ENCODE results near the gene CSRNP2.

Gene CSRNP2

DNA sequence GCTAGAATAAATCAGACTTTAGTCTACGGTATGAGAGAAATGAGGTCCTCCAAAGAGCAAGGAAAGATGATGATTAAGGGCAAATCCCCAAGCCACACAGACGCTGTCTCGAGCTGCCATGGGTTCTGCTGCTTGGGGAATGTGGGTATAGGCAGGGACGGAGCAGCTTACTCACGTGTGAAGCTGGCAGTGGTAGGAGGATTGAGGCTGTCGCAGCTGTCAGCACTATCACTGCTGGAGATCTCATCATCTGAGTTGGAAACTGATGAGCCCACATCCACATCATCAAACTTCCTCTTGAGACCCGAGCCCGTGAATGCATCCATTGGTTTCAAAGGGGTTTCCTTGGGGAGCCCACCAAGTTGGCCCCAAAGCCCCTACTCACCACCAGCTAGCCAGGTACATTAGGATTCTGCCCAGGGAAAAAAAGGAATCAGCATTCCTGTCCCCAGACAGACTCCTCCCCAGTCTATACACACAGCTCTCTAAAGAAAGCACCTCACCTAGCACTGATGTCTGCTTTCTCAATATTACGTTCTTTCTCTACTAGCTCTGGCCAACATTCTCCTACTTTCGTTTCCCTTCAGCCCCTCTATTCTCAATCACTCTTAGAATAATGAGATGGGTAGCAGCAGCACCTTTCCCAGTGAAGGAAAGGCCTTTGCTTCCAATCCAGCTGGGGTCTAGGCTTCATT lies 7.0 kb downstream of the CSRNP2 start:
- no peak for DNase-seq

DNA sequence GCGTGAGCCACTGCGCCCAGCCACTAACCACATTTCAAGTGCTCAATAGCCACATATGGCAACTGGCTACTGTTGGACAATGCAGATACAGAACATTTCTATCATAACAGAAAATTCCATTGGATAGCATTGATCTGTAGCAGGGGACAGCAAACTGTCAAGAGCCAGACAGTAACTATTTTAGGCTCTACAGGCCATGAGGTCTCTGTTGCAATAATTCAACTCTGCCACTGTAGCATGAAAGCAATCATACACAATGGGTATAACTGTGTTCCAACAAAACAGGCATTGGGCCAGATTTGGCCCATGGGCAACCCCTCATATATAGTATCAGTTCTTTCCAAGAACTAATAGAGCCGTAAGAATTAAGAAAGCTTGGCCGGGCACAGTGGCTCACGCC lies 8.0 kb downstream of the CSRNP2 start:
- DNase-seq: no peak

DNA sequence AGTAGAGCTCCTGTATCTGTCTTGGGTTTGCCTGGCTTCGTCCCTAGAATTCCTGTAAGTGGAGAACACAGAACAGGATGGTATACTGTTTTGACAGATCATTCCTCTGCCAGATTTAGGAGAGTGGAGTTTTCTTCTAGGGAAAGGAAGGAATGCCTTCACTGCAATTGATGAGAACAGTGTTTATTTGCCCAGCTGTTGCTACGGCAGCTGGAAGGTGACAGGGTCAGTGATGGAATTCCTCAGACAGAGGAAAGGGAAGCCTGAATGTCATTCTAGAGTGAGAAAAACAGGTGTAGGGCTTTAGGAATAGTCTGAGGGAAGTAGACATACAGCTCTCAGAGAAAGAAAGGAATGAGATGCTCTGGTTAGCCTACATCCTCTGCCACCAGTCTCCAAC lies 11.7 kb downstream of the CSRNP2 start:
- DNase-seq: no peak

DNA sequence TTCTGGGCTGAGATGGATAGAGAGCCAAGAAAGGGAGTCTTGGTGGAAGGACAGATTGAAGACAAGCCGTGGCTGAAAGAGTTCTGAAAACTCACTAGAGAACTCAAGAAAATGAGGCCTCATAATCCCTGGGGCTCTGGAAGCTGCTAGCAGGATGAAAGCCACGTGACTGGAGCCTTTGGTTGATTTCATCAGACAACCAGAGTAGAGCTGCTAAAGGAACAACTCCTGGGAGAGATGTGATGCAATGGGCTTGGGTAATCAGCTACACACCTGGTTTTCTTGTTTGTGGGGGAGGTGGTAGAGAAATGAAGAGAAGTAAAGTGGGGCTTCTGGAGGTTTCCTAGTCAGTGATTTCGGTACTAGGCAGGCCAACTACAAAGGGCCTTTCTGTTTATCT lies 13.4 kb downstream of the CSRNP2 start:
- DNase-seq: peak; percentile 48

DNA sequence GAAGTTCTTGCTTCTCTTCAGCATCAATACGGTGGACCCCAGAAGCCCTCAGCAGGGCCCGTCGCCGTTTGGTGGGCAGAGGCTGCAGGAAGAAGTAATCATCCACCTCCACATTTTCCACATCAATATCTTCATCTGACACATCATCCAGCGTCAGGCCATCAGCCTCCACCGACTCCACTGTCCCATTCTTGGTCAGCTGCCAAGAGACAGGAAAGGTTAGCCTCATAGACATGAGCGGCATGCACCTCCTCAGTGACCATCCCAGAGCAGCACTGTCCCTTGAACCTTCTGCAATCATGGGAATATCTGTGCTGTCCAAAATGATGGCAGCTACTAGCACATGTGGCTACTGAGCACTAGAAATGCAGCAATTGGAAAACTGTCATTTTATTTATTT lies 15.6 kb downstream of the CSRNP2 start:
- DNase-seq: no peak

DNA sequence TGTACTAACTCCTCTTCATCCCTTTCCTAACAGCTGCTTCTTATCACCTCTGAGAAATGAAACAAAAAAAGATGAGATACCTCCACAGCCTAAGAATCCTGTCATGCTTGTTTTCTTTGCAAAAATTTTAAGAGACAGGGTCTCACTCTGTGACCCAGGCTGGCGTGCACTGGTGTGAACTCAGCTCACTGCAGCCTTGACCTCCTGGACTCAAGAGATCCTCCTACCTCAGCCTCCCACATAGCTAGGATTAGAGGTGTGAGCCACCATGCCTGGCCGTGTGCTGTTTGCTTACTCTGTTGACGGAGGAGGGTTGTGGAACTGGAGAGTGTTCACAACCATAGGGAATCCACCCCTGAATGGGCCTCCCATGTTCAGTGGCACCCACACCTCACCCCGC lies 16.2 kb downstream of the CSRNP2 start:
- no peak for DNase-seq

DNA sequence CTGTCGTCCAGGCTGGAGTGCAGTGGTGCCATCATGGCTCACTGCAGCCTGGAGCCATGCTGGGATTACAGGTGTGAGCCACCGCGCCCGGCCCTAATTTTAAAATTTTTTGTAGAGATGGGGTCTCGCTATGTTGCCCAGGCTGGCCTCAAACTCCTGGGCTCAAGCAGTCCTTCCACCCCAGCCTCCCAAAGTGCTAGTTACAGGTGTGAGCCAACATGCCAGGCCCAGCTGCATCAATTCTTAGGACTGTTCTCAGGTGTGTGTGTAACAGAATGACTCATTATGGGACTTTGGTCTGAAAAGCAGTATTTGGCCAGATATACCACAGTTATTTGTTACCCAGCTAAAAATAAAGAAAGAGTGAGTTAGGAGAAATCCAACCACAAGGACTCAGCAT lies 17.9 kb downstream of the CSRNP2 start:
- no peak for DNase-seq

DNA sequence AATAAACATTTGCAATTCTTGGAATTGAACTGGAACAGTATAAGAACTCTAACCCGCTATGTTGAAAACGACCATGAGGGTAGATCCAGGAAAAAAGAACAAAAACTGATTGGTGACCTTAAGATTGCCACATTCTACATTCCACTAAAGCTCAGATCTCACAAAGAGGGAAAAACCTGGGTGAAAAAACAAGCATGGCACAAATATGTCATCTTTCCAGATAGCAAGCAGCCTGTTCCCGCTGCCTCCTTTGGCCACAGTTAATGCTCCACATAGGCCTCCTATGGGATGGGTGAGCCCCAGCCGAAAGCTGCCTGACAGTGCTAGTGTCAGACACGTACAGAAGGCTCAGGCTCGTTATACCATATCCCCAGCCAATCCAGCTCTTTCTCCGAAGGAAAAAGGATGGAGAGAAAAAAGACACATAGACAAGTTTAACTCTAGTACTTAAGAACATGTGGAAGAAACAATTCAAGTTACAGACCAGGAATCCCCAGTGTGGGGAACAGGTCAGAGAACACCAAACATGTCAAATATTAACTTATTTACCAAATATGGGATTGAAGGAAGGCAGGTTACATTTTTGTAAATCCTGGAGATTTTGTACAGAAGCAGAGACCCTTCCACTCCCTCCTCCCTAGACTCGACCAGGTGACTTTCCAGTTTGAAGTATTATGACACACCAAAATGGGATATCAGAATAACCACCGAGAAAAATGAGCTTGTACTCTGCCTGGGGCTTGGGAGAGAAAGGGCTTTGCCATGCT lies 20.6 kb downstream of the CSRNP2 start:
- DNase-seq: no peak

DNA sequence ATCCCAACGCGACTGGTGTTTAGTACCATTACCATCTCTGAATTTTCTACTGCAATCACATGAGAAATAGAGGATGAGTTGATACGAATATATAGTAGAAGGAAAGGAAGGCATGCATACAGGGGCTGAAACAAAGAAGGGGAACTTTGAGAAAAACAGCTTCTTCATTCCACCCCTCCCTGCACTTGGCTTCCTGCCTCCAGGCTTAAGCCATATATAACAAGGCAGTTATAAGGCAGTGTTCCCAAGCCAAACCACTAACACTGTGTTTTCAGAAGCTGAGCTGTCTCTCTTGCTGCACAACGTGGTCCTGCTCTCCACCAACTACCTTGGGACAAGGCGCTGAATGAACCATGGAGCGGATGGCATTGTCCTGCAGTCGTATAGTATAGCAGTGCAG lies 24.3 kb downstream of the CSRNP2 start:
- no peak for DNase-seq

DNA sequence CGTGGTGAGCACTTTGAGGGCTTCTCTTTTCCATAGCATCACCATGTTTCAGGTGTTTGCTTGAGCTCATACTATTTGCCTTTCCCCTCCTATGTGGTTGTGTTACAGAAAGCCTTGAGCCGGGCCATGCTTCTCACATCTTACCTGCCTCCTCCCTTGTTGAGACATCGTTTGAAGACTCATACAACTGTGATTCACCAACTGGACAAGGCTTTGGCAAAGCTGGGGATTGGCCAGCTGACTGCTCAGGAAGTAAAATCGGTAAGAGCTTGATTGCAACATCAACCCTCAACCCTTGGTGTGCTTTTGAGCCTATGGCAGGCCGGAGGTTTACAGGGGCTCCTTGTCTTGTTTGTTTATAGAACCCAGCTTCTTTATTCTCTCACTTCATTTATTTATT lies 27.2 kb downstream of the CSRNP2 start:
- DNase-seq: peak; percentile 92

DNA sequence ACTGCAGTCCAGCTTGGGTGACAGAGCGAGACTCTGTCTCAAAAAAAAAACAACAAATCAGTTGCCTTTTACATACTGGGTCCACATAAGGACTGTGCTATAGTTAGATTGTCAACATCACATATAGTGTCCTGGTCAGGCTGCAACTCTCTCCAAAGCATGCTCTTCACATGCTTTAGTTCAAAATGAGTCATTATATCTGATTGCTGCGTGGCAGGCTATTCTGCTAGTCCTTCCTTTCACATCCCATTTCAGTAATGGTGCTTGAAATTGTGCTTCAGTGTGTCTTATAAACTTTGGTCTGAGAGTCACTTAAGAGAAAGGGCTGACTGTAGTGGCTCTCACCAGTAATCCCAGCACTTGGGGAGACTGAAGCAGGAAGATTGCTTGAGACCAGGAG lies 28.3 kb downstream of the CSRNP2 start:
- DNase-seq: no peak

DNA sequence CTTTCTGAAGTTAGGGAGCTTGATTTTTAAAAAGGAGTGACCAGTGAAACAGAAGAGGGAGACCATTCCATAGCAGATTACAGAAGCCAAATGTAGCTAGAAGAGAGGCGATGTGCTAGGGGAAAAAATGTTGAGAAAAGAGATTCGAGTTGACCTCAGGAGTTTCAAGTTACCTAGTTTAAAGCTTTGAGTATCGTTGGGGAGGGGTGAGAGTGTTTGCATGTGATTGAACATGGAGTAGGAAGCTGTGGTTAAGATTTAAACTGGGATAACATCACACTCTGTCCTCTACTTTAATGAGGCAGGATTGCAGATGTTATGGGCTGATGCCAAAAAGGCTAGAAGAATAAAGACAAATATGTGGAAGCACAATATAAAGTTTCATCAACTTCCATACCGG lies 31.6 kb downstream of the CSRNP2 start:
- DNase-seq: no peak

DNA sequence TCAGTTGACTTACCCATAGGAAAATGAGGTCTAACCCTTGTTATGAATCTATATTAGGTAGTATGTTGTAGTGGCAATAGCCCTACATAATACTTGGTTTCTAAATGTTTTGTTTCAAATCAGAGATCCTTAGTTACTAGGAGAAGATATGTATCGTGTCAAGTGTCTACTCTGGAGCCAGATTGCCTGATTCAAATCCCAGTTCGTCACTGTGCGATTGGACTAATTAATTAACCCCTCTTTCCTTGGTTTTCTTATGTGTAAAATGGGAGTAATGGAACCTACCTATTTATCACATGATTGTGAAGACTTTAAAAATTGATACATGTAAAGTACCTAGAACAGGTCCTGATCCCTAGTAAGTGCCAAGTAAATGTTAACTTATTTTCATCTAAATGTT lies 33.9 kb downstream of the CSRNP2 start:
- no peak for DNase-seq

DNA sequence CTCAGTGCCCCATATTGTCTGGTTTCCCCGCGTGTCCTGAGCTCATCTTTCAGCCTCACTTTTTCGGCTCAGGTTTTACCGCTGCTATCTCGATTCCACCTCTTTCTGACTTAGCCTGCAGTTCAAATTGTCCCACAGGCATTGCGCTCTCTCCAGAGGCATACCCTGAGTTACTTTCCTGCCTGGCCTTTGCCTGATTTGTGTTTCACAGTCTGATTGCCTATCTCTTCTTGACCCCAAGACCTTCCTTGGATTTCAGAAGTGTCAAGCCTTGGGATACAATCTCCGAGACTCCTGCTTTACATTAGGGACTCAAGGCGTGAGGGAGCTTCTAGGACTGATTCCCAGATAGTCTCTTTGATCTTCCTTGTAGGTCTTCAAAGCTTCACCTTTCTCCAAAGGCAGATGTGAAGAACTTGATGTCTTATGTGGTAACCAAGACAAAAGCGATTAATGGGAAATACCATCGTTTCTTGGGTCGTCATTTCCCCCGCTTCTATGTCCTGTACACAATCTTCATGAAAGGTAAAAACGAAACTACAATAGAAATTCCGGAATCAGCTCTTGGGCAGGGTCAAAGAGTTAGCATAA lies 34.6 kb downstream of the CSRNP2 start:
- no peak for DNase-seq

DNA sequence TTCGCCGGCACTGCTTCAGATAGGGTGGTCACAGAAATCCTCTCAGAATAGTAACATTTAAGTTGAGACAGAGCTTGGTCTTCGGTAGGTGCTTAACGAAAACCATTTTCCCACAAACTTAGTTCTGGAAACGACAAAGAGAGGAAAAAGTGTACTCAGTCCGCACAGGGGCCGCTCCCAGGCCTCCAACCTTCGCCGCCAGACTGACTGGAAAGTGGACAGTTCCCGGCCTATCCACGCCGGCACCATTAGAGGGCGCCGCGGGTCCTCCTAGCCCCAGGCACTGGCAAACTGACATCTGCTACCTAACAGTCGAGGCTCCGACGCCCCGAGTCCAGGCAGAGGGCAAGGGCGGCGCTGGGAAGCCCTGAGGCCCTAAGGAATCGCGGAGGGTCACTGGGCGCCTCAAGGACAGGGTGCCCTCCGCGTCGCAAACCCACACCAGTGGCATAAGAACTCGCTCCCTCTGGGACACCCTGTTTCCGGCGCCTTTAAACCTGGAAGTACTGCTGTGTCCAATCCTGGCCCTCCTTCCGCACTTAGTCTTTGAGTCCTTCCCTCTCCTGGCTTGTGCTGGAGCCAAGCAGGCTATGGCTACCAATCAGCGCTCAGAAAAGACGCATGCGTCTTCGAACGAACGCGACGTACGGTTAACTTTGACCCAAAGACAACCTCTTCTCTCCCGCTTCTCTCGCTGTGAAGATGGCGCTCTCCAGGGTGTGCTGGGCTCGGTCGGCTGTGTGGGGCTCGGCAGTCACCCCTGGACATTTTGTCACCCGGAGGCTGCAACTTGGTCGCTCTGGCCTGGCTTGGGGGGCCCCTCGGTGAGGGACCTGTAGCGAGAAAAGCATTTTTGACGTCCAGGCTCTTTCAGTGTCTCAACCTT lies 35.5 kb downstream of the CSRNP2 start, which contains the start of gene LETMD1:
Gene LETMD1, plus strand, starts transcription at position 673 of the 886 bp plus-strand sequence. Its CDS starts 30 bp downstream, at position 703.
- peak; percentile 100 for DNase-seq

DNA sequence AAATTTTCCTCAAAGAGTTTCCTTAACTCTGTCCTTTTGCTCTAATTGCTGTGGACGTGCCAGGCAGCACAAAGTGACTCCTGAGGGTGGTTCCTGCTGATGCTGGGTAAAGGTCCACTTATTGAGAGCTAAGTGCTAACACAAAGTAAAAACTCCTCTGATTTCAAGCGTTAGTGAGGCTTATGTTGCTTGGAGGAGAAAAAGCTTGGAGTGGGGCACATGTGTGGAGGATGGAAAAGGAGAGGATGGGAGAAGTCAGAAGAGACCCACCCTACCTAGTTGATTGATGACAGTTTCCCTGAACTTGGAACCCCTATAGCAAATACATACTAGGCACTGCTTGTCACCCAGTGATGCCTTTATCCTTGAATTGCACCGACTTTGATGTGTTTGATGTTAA lies 47.1 kb downstream of the CSRNP2 start:
- DNase-seq: no peak

DNA sequence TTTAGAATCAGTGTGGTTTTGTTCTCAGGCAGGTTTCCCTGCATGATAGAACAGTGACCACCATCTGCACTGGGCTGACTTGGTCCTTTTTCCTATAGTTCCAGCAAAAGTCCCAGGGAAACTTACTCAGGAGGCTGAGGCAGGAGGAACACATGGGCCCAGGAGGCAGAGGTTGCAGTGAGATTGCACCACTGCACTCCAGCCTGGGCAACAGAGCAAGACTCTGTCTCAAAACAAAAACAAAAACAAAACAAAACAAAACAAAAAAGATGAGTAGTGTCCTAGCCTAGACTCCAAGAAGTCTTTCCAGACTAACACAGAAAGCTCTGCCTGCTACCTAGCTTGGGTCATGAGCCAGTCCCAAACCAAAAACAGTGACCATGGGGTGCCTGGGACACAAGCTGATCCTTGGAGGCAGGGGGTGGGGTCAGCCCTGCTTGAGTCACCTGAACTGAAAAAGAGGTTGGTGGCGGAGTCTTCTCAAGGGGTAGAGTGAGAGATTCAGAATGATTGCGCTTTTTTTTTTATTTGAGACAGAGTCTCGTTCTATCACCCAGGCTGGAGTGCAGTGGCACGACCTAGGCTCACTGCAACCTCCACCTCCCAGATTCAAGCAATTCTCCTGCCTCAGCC lies 49.8 kb downstream of the CSRNP2 start:
- DNase-seq: no peak

DNA sequence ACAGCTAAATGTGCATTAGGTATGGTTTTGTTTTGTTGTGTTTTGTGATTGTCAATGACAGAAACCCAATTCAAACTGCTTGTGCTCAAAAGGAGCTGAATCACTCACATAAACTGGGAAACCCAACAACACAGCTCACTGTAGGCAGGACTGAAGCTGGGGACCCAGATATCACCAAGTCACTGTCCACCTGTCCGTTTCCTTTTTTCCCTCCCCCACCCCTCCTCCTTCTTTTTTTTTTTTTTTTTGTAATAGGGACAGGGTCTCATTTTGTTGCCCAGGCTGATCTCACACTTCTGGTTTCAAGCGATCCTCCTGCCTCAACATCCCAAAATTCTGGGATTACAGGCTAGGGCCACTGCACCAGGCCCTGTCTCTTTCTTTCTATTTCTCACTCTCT lies 50.3 kb downstream of the CSRNP2 start:
- no peak for DNase-seq

DNA sequence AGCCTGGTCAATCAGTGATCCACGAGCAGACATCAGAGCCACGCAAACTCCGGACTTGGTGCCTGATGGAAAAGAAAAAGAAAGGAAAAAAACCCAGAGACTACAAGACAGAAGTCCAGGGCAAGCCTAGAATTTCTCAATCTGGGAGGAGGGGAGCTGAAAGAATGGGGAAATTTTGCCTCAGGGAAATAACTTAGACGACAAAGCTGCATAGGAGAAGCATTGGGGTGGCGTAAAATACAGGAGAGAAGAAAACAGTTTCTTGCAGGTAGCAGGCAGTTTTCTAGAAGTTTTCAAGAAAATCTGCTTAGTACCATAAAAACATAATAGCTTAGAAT lies 54.6 kb downstream of the CSRNP2 start:
- DNase-seq: peak; percentile 49

DNA sequence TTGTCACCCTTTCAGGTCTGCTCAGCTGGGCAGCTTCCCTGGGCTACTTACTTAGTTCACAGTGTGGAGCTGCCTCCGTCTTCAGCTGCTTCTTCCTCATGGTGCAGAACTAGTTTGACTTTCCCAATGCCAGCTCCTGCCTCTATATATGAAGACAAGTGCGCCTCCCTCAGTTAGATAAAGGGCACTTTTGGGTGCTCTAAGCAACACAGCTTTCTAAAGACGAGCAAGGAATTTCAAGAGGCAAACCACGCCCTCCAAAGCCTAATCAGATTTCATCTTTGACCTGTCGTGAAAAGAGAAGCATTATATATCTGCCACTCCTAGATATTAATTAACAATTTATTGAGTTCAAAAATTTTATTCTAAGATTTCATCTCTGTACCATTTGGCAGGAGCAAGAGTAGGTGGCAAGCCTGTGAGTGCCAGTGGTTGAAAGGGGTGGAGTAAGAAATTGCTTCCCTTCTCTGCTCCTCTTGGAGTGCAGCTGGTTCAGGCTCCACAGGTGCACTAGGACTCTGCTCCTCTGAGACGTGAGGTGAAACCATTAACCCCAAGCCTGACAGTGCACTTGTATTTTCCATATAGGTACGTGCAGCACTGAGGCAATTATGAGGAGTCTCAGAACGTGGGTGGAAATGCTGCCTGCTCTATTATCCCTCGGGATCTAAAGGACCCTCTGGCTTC lies 55.1 kb downstream of the CSRNP2 start:
- peak; percentile 77 for DNase-seq

DNA sequence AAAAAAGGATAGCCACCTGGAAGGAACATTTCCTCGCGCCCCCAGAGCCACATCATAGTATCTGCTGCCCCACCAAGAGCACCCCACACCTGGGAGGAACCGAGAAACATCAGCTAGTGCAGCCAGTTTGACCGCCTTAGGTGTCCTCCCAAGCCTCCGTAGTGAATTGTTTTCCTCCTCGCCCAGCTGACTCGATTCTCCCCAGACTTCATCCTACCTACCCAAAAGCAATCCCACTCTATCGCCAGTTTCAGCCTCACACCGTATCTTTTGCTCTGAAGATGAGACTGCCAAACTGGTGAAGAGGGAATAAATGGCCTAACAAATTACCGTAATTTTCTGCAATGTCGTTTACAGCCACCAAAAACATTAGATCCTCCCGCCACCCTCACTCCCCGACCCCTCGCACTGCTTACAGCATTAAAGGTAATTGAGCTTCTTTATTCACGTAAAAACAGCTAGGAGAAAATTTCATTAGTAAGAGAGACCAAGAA lies 56.0 kb downstream of the CSRNP2 start:
- no peak for DNase-seq

Measured in NCI-H226 (cell line).